Measurements from ENCODE around the gene FYB2.

DNA sequence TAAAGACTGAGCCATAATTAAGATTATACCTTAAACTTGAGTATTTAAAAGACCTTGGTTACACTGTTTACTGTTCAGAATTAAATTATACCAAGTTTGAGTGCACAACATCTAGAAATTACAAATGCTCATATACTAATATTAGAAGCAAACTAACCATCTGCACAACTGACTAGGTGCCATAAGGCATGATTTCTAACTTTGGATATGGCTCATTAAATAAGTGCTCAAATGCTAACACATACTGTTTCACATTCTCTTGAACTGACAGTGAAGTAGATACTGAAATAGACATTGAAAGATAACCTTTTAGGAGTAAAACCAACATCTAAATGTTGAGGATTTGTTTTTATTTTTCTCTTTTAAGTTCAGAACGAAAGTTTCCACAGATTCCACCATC, 100.0 kb downstream of the FYB2 start:
- TF ChIP-seq POLR2A (IDR thresholded peaks at IDR 0.05; ENCODE audit: borderline replicate concordance, extremely low read depth, insufficient read depth, insufficient read length), result no peak
- TF ChIP-seq POLR2AphosphoS5 (IDR thresholded peaks at IDR 0.05; ENCODE audit: low read depth, low read length), result no peak
- TF ChIP-seq EZH2 (IDR thresholded peaks at IDR 0.05), result no peak
- TF ChIP-seq, protein P1, sequence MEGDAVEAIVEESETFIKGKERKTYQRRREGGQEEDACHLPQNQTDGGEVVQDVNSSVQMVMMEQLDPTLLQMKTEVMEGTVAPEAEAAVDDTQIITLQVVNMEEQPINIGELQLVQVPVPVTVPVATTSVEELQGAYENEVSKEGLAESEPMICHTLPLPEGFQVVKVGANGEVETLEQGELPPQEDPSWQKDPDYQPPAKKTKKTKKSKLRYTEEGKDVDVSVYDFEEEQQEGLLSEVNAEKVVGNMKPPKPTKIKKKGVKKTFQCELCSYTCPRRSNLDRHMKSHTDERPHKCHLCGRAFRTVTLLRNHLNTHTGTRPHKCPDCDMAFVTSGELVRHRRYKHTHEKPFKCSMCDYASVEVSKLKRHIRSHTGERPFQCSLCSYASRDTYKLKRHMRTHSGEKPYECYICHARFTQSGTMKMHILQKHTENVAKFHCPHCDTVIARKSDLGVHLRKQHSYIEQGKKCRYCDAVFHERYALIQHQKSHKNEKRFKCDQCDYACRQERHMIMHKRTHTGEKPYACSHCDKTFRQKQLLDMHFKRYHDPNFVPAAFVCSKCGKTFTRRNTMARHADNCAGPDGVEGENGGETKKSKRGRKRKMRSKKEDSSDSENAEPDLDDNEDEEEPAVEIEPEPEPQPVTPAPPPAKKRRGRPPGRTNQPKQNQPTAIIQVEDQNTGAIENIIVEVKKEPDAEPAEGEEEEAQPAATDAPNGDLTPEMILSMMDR (IDR thresholded peaks at IDR 0.05 in 2 of 3, conservative IDR thresholded peaks at IDR 0.05 in 1 of 3; ENCODE audit: borderline replicate concordance in 1 of 3, insufficient read depth in 1 of 3, low read depth in 2 of 3, low read length in 2 of 3), result no peak
- TF ChIP-seq ZNF274 (IDR thresholded peaks at IDR 0.05; ENCODE audit: low read depth, low read length), result no peak
- TF ChIP-seq MAX (IDR thresholded peaks at IDR 0.05), result no peak
- no peak for TF ChIP-seq ELF1 (IDR thresholded peaks at IDR 0.05; ENCODE audit: borderline replicate concordance, low read depth)
- TF ChIP-seq SRF (IDR thresholded peaks at IDR 0.05; ENCODE audit: low read depth), result no peak
- TF ChIP-seq SP1 (IDR thresholded peaks at IDR 0.05; ENCODE audit: low read depth), result no peak
- TF ChIP-seq ZBTB33 (IDR thresholded peaks at IDR 0.05; ENCODE audit: extremely low read depth, insufficient replicate concordance, low read length), result no peak
- TF ChIP-seq EZH2phosphoT487 (IDR thresholded peaks at IDR 0.05; ENCODE audit: borderline replicate concordance), result no peak
- no peak for TF ChIP-seq YY1 (IDR thresholded peaks at IDR 0.05; ENCODE audit: extremely low read depth, insufficient replicate concordance, low read depth, low read length)
